HL-60 (cell line): Measurements from ENCODE around the gene ANO2.

Experiments used
- CTCF ChIP-seq: IDR thresholded peaks from one replicate; pipeline ENCODE4 v1.5.1; 2011; ENCODE audit warnings: low read length, control low read depth, inconsistent platforms; ENCODE audit not compliant: insufficient read depth
- POLR2AphosphoS5 ChIP-seq: IDR thresholded peaks from 2 replicates; pipeline ENCODE4 v1.6.1; 2012; ENCODE audit warnings: low read depth

DNA sequence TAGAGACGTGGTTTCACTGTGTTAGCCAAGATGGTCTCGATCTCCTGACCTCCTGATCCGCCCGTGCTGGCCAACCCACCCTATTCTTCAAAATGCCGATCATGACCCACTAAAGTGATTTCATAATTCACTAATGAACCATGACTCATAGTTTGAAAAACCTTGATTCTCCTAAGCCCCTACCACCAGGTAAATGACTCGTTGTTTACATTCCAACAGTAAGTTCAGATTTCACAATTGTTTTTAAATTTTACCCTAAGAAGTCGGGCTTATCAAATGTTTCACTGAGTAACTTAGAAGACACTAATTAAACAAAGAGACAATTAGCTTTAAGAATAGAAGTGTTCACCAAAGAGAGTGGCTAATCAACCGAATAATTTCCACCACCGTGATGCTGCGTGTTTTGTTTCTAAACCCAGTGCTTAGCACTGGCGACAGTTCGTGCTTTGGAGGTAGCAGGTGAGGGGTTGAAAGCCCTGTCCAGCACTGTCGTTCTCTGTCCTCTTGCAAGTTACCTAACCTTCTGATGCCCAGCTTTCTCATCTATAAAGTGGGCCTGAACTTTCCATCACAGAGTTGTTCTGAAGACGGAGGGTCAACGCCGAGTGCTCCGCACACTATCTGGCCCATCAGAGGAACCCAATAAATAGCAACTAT lies 376.6 kb downstream of the ANO2 start:
- TF ChIP-seq CTCF (no peak), POLR2AphosphoS5 (no peak)
